ENCODE results near the gene STRN3. TPM values are rescaled to one million over a fixed set of nuclear protein-coding genes. Genes with fewer than 3 reads are reported as not detected.

STRN3 gene
- total RNA-seq, 2 experiments from 2014 or later, result 14.7 to 15.3 TPM

DNA sequence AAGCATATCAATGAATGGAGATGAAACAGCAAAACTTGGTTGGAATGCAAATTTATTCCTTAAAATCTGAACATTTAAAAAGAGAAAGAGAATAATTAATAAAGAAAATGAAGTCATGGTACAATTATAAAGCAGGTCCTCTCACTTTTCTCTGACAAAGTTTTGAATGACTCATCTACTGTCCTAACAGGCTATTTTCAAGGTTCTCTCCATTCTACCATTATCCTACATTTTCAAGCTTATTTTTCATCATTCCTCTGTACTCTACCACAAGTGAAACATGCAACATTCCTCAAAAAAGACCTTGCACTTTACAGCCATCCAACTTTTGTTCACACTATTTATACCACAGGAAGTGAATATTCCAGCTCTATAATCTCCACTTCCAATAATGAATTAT is 37.7 kb downstream of the STRN3 start:
- CTCF ChIA-PET, result no interaction called here
- H3K36me3 Mint-ChIP-seq (ENCODE audit: low read depth), result peaks cover 9% of the 10 kb centered on the region
- intact Hi-C loops (cut with micrococcal nuclease), result no loop called here
- peaks cover 33% of the 10 kb centered on the region for H3K4me1 Mint-ChIP-seq (ENCODE audit: low read depth)
- no peak overlapping the region for H3K27ac Mint-ChIP-seq
- H3K4me3 Mint-ChIP-seq, result no peak overlapping the region
- POLR2A ChIA-PET, result no interaction called here
- H3K27me3 Mint-ChIP-seq, result no peaks in the 10 kb centered on the region
- ATAC-seq (no peak), DNase-seq (no peak)
- TF ChIP-seq, protein P1, sequence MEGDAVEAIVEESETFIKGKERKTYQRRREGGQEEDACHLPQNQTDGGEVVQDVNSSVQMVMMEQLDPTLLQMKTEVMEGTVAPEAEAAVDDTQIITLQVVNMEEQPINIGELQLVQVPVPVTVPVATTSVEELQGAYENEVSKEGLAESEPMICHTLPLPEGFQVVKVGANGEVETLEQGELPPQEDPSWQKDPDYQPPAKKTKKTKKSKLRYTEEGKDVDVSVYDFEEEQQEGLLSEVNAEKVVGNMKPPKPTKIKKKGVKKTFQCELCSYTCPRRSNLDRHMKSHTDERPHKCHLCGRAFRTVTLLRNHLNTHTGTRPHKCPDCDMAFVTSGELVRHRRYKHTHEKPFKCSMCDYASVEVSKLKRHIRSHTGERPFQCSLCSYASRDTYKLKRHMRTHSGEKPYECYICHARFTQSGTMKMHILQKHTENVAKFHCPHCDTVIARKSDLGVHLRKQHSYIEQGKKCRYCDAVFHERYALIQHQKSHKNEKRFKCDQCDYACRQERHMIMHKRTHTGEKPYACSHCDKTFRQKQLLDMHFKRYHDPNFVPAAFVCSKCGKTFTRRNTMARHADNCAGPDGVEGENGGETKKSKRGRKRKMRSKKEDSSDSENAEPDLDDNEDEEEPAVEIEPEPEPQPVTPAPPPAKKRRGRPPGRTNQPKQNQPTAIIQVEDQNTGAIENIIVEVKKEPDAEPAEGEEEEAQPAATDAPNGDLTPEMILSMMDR (IDR thresholded peaks at IDR 0.05), result no peak
- no peaks in the 10 kb centered on the region for H3K9me3 Mint-ChIP-seq

DNA sequence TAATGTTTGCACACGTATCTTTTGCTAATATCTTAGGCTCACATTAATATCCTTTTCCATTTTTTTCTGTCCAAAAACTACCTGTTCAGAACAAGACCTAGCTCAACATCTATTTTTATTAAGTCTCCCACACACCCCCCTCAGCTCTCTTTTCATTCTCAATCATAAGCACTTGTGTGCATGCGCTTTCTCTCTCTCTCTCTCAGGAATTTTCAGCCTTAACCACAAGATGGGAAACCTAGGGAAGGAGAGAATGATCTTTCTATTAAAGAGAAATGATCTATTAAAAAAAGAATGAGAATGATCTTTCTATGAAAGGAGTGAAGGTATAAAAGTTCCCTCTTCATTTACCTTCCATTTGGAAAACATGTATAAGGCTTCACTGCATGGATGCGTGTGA is 40.4 kb downstream of the STRN3 start:
- DNase-seq (no peak), ATAC-seq (no peak)
- H3K4me1 Mint-ChIP-seq (ENCODE audit: low read depth), result peaks cover 20% of the 10 kb centered on the region
- CTCF ChIA-PET, result interaction anchor here (1.2 kb wide), 2 partner anchors 10 to 53 kb away, joined by 3 read pairs; no protein-coding TSS in a partner anchor
- intact Hi-C loops (cut with micrococcal nuclease), result no loop called here
- H3K27me3 Mint-ChIP-seq, result no peaks in the 10 kb centered on the region
- TF ChIP-seq, protein P1 (IDR thresholded peaks at IDR 0.05), result no peak
- peaks cover 9% of the 10 kb centered on the region for H3K36me3 Mint-ChIP-seq (ENCODE audit: low read depth)
- POLR2A ChIA-PET, result no interaction called here
- H3K9me3 Mint-ChIP-seq, result no peaks in the 10 kb centered on the region
- H3K4me3 Mint-ChIP-seq, result no peak overlapping the region
- H3K27ac Mint-ChIP-seq, result no peak overlapping the region

DNA sequence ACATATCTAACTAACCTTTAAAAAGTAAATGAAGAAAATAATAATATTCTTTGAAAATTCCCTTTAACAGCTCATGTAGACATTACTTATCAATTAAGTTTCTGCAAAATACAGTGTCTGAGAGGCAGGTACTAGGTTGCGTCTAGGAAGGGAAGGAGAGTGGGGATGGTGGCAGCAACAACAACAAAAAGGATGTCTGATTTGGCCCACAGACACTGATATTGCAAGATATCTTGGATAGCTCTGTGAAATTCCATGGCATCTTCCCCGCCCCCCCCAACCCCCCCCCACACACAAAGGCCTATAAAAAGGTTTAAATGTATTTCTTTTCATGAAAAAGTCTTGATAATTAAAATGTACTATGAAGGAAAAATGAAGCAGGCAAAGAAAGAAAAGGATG is 42.3 kb downstream of the STRN3 start:
- H3K36me3 Mint-ChIP-seq (ENCODE audit: low read depth), result peaks cover 3% of the 10 kb centered on the region
- ChIA-PET POLR2A (no interaction called here), CTCF (interaction anchor here (1.3 to 7.2 kb wide), 2 partner anchors 101 to 403 kb away, joined by 3 to 53 read pairs; no protein-coding TSS in a partner anchor)
- no peaks in the 10 kb centered on the region for H3K27me3 Mint-ChIP-seq
- no peak overlapping the region for H3K27ac Mint-ChIP-seq
- ATAC-seq (no peak), DNase-seq (no peak)
- H3K4me1 Mint-ChIP-seq (ENCODE audit: low read depth), result peaks cover 12% of the 10 kb centered on the region
- H3K9me3 Mint-ChIP-seq, result no peaks in the 10 kb centered on the region
- H3K4me3 Mint-ChIP-seq, result no peak overlapping the region
- TF ChIP-seq, protein P1 (IDR thresholded peaks at IDR 0.05), result no peak
- intact Hi-C loops (cut with micrococcal nuclease), result no loop called here

DNA sequence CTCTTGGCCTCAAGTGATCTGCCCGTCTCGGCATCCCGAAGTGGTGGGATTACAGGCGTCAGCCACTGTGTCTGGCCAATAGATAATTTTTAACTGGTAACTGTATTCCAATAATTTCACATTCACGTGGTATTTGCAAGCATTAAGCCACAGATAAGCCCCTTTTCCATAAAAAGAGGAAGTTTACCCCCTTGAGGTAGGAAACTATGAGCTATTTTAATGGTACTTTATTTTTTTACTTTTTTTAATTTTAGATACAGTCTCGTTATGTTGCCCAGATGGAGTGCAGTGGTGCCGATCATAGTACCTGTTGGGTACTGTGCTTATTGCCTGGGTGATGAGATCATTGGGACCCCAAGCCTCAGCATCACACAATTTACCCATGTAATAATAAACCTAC is 43.6 kb downstream of the STRN3 start:
- CTCF ChIA-PET, result interaction anchor here (0.9 to 7.2 kb wide), 3 partner anchors 10 to 103 kb away, joined by 3 to 53 read pairs (median 7); no protein-coding TSS in a partner anchor
- ATAC-seq (no peak), DNase-seq (no peak)
- Mint-ChIP-seq H3K4me3 (no peak overlapping the region), H3K27me3 (no peaks in the 10 kb centered on the region), H3K27ac (no peak overlapping the region), H3K36me3 (ENCODE audit: low read depth) (peaks cover 2% of the 10 kb centered on the region), H3K4me1 (ENCODE audit: low read depth) (peaks cover 11% of the 10 kb centered on the region), H3K9me3 (no peaks in the 10 kb centered on the region)
- TF ChIP-seq, protein P1 (IDR thresholded peaks at IDR 0.05), result no peak
- POLR2A ChIA-PET, result no interaction called here
- intact Hi-C loops (cut with micrococcal nuclease), result no loop called here

DNA sequence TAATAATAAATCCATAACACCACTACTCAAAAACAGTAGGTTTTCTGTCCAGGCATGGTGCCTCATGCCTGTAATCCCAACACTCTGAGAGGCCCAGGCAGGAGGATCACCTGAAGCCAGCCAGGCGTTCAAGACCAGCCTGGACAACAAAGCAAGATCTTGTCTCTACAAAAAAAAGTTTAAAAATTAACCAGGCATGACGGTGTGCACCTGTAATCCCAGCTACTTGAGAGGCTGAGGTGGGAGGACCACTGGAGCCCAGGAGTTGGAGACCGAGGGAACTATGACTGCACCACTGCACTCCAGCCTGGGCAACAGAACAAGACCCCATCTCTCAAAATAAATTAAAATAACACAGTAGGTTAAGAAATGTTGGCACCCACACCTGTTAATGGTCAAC is 45.2 kb downstream of the STRN3 start:
- Mint-ChIP-seq H3K36me3 (ENCODE audit: low read depth) (peaks cover 5% of the 10 kb centered on the region), H3K4me3 (no peak overlapping the region), H3K9me3 (no peaks in the 10 kb centered on the region), H3K27me3 (no peaks in the 10 kb centered on the region), H3K4me1 (ENCODE audit: low read depth) (peaks cover 12% of the 10 kb centered on the region), H3K27ac (no peak overlapping the region)
- ATAC-seq, result no peak
- CTCF ChIA-PET, result interaction anchor here (0.8 to 7.2 kb wide), 10 partner anchors 10 to 379 kb away, joined by 3 to 53 read pairs (median 4); no protein-coding TSS in a partner anchor
- POLR2A ChIA-PET, result interaction anchor here (0.6 kb wide), 1 partner anchor 91 kb away, joined by 3 read pairs; no protein-coding TSS in a partner anchor
- DNase-seq, result no peak
- TF ChIP-seq, protein P1 (IDR thresholded peaks at IDR 0.05), result no peak
- intact Hi-C loops (cut with micrococcal nuclease), result loop anchor here (1.0 kb wide), 1 partner anchor 101 kb away; no protein-coding TSS in a partner anchor
